HT1080 (cell line): Measurements from ENCODE around the gene LCN12. TPM values are rescaled to one million over a fixed set of nuclear protein-coding genes. Genes with fewer than 3 reads are reported as not detected.

Experiments
- DNase-seq: peaks from one replicate; pipeline ENCODE4 v3.0.0-alpha.2; 2015; ENCODE audit warnings: low read depth
- total RNA-seq: library from RNA; depleted of rRNA; stranded (reverse); fragments of >200 nt; shearing (Covaris generic); gene quantifications from 2 replicates; pipeline ENCODE4 v1.2.3, GENCODE V29; 2014

Gene LCN12
- total RNA-seq, 1 experiment from 2014 or later, result not detected

DNA sequence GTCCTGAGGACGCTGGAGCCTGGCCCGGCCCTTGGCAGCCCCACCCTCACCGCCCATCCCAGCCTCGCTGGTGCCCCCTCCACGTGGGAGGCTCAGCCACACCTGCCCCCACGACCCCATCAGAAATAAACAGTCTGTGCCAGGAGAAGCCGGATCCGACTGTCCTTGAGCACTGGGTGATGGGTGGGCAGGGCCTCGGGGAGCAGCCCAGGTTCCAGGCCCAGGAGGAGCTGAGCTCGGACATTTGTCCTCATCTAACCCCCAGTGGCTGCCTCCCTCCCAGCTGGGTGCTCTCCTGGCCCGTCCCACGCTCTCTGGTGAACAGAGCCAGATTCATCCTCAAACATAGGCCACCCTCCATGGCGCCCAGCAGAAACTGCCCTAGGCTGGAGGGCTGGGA, 20.7 kb downstream of the LCN12 start:
- no peak for DNase-seq

DNA sequence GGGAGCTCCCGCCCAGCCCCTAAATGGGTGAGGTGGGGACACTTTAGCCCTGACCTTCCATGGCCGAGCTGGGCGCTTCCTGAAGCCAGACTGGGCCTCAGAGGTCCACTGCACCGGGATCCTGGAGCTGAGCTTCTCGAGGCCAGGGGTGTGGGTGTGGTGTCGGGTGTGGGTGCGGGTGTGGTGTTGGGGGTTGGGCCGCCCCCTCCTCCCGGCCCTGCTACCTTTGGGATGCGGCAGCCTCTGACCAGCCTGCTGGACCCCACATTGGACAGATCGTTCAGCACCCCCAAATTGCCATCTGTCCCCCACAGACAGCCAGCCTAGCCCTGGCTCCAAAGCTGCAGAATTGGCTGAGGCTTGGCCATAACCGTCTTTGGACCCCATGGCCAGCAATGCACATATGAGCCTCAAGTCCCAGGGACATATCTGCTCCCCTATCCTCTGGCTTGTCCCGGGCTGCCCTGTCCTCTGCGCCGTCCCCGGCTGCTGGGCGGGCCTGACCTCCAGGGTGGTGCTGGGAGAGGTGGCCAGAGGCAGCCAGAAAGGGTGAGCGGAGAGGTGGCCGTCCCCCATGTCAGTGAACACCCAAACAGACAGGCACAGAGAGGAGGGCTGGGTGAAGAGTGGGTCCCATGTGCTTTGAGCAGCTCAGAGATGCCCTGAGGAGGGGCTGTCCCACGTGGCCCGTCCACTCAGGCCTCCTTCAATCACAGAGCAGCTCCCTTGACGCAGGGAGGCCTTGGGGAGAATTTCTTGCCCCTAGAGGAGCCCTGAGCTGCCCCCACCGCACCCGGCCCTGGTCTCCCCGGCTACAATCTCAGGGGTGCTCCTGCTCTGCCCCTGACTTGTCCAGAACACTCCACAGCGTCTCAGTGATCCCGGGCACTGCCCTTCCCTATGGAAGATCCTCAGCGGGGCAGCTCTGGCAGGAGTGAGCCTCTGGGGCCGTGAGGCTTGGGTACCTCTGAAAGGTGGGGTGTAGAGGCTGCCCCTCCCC, 21.8 kb downstream of the LCN12 start:
- DNase-seq, result no peak

- peak; percentile 30 for DNase-seq
Observed at GRCh38 chr9:136974817-136975535, 22.9 kb downstream of the LCN12 start.

- DNase-seq, result peak; percentile 45
Observed at GRCh38 chr9:136975644-136976043, 23.6 kb downstream of the LCN12 start.

DNA sequence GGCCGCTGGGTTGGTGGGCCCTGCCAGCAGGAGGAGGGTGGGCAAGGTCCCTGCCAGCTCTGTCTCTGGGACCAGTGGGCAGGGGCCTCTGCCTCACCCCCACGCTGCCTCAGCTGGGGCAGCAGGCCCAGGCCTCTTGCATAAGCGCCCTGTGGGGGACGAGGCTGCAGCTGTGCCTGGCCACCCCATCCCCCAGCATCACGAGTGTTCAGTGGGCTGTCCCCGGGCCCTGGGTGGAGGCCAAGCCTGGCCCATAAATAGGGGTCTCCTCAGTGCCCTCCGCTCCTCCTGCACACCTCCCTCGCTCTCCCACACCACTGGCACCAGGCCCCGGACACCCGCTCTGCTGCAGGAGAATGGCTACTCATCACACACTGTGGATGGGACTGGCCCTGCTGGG, 25.1 kb downstream of the LCN12 start, which contains the start of gene PTGDS:
PTGDS (plus strand) TSS at position 282 of the 400 bp plus-strand sequence; CDS start at position 357, 75 bp downstream.
- DNase-seq, result no peak

- no peak for DNase-seq
Observed at GRCh38 chr9:136977649-136978072, 25.6 kb downstream of the LCN12 start.

GRCh38 chr9:136978073-136978864, 26.2 kb downstream of the LCN12 start:
- DNase-seq, result no peak

- DNase-seq, result no peak
Observed at GRCh38 chr9:136978865-136979544, 26.9 kb downstream of the LCN12 start.

- DNase-seq, result no peak
Observed at GRCh38 chr9:136979769-136980587, 27.9 kb downstream of the LCN12 start.

DNA sequence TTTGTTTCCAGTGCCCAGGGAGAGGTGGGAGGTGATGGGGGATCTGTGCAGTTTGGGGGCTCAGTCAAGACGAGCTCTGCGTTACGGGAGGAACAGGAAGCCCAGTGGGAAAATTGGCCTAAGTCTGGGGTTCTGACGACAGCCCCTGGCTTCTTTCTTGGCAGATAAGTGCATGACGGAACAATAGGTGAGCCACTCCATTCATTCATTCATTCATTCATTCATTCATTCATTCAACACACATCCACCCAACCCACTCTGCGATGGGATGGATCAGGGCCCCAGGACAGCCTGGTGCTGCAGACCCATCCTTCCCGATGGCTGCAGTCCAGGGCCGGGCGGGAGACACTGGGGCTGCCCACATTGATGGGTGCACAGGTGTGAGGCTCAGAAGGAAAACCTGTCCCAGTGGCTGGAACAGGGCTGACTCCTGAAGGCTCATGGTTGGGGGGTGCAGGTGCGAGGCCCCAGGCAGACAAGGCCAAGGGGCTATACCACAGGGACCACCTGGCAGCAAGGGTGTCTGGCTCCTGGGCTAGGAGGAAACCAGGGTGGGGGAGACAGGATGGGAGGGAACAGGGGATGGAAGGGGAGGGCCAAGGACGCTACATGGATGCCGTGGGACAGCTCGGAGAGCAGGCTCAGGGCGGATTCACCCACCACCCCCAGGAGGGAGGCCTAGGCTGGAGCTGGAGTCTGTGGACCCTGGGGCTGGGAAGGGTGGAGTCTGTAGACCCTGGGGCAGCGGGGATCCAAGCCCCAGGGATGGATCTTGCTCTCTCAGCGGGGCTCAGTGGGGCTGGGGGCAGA, 28.8 kb downstream of the LCN12 start:
- DNase-seq, result no peak

GRCh38 chr9:136981588-136982231, 29.6 kb downstream of the LCN12 start:
- peak; percentile 30 for DNase-seq

- no peak for DNase-seq
Observed at GRCh38 chr9:136982232-136983051, 30.4 kb downstream of the LCN12 start, which contains the start of gene LCNL1. Gene LCNL1 (plus strand): TSS chr9:136982993. CDS start chr9:136983587, 594 bp downstream.

DNA sequence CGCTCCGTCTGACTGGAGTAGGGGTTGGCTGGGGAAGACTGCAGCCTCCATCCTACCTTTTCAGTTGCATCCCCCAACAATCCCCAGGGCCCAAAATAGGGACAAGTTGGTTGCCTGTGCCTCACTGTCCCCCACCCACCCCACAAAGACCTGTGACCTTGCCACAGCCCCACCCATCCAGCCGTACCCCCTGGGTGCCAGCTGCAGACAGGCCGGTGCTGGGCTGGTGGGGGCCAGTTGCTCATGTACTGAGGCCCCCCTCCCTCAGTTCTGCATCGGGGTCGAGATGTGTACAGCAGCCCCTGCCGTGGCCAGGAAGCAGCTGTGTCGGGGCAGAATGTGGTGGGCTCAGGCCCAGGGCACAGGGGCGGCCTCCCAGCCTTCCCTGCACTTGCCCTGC, 31.1 kb downstream of the LCN12 start:
- no peak for DNase-seq

- no peak for DNase-seq
Observed at GRCh38 chr9:136983656-136984314, 31.7 kb downstream of the LCN12 start.

DNA sequence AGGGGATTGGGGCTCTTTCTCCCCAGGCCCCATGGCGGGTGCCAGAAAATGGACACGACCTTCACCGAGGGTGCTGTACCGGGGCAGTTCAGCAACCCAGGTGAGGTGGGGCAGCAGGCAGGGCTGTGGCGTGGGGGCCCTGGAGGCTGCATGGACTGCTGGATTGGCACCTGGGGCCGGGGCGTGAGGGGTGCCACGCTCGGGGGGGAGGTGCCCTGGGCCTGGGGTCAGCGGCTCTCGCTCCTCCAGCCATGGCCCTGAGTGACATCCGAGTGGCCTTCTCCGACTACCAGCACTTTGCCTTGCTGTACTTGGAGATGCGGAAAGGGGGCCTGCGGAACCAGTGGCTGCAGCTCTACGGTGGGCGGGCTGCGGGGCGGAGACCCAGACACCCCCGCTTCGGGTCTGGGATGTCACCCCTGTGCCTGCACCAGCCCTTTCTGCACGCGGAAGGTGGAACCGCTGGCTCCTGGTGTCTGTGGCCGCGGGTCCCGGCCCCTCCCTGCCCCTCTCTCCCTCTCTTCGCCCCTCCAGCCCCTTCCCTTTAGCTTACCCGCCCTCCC, 32.5 kb downstream of the LCN12 start:
- no peak for DNase-seq

- DNase-seq, result no peak
Observed at GRCh38 chr9:136985027-136985602, 33.0 kb downstream of the LCN12 start.
